GM19238 (cell line): ENCODE measurements around the gene WNT3A.

ENCODE experiments used
- DNase-seq: peaks from one replicate; pipeline ENCODE4 v3.0.0; 2011; ENCODE audit warnings: low spot score; ENCODE audit not compliant: insufficient read length

WNT3A gene

DNA sequence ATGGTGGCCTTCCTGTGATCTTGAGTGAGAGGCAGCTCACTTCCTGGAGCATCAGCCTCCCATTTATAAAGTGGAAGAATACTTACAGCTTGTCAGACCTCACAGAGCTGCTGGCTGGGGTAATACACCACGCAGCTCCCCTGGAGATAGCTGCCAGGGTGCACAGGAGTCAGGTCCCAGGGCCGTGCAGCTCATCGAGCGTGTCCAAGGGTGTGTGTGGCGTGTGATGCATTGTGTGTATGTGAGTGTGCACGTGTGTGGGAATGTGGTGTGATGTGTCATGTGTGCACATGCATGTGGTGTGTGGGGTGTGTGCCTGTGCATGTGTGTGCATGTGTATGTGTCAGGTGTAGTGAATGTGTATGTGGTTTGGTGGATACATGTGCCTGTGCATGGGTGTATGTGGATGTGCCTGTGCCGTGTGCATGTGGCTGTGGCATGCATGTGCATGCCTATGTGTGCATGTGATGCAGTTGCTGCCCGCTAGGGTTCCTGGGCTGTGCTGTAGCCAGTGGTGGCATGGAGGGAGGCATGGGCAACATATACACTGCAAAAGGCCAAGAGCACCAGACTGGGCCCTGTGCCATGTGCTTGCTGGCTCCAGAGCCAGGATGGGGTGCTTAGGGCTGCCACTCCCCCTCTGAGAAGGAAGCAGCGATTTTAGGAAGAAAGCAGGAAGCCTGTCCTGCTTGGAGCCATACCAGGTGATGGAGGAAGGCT lies 24.6 kb downstream of the WNT3A start:
- DNase-seq, result no peak

DNA sequence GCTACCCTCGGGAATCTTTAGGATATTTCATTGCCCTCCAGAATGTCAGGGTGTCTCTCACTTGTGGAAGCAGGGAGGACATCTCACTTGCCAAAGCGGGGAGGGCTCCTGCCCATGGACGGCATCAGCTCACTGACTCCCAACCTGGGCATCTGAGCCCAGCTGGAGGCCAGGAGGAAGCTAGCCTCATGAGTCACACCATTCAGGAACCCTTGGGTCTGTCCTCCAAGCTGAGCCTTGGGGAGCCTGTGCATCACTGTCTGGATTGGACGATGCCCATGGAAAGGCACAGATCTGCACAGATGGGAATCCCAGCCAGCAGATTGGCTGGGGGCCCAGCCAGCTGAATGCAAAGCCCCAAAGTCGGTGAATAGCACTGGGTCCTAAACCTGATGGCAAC lies 25.2 kb downstream of the WNT3A start:
- no peak for DNase-seq

DNA sequence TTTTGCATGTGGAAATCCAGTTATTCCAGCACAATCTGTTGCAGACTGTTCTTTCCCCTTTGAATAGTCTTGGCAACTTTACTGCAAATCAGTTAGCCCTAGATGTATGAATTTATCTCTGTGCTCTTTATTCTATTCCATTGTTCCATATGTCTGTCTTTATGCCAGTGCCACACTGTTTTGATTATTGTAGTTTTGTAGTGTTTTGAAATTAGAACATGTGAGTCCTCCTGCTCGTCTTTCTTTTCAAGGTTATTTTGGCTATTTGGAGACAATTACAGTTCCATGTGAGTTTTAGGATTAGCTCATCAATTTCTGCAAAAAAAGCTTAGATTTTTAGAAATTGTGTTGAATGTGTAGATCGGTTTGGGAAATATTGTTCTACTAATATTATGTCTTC lies 26.6 kb downstream of the WNT3A start:
- no peak for DNase-seq

DNA sequence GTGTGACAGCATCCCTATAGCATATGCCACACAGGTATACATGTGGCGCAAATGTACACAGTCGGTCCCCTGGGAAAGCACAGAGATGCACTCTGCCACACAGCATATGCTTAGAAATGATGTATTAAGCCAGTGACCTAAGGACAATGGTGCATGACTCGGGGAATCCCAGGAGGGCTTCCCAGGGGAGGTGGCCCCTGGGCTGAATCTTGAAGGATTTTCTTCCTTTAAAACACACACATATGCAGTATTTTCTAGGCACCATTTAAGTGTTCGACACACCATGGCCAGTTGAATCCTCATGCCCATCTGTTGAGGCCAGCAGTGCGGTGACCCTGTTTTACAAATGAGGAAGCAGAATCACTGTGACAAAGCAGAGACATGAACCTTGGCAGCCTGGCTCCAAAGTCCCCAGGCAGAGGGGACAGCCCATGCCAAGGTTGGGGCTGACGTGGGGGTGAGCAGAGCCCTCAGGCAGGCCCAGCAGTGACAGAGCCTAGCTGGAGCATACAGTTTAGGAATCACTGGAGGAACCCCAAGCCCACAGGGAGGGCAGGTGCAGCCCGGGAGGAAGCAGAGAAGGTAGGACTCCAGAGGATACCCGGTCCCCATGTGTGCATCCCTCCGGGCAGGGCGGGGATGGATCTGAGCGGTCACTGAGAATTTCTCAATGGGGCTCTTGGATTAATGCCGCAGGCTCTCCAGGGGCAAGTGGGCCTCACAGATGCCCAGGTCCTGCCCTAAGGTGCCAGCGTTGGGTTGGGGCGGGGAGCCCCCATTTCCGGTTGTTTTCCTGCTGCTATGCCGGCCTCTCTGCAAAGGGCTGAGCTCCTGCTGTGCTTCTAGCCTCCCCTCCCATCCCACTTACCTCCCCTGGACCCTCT lies 28.4 kb downstream of the WNT3A start:
- no peak for DNase-seq

DNA sequence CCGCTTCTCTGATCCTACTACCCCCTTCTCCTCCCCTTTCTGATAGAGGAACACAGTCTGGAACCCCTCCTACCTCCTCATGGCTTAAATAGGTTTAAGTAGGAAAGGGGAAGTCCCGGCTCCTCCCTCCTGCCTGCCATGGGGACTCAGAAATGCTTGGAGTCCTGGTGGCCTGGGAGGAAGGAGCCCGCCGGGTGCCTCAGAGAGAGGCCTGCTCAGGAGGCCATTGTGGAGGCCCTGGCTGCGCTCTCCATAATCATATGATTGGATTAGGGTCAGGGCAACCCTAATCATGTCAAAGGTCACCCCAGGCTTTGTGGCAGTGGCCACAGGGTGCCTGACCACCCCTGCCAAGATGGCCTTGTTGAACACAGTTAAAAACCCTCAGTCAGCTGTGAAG lies 29.0 kb downstream of the WNT3A start:
- no peak for DNase-seq

DNA sequence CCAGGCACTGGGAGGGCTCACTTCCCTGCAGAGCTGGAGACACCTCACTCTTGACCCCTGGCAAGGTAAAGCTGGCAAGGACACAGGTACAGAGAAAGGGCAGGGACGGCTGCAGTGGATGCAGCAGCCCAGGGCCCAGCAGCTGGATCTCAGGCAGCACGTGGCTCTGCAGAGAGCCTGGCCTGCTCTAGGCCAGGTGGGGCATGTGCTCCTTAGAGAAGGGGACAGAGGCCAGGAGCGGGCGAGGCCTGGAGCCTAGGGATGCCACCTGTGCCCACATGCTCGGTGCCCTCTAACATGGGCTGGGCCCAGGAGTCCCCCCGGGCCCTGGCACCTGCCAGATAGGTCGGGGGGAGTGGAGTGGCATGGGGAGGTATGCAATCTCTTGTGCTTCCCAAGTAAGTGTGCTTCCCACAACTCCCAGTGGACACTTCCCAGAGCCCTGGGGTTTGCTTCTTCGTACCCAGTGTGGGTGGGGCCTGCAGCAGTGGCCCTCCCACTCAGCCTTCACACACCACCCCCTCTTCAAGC lies 30.0 kb downstream of the WNT3A start:
- DNase-seq, result no peak

DNA sequence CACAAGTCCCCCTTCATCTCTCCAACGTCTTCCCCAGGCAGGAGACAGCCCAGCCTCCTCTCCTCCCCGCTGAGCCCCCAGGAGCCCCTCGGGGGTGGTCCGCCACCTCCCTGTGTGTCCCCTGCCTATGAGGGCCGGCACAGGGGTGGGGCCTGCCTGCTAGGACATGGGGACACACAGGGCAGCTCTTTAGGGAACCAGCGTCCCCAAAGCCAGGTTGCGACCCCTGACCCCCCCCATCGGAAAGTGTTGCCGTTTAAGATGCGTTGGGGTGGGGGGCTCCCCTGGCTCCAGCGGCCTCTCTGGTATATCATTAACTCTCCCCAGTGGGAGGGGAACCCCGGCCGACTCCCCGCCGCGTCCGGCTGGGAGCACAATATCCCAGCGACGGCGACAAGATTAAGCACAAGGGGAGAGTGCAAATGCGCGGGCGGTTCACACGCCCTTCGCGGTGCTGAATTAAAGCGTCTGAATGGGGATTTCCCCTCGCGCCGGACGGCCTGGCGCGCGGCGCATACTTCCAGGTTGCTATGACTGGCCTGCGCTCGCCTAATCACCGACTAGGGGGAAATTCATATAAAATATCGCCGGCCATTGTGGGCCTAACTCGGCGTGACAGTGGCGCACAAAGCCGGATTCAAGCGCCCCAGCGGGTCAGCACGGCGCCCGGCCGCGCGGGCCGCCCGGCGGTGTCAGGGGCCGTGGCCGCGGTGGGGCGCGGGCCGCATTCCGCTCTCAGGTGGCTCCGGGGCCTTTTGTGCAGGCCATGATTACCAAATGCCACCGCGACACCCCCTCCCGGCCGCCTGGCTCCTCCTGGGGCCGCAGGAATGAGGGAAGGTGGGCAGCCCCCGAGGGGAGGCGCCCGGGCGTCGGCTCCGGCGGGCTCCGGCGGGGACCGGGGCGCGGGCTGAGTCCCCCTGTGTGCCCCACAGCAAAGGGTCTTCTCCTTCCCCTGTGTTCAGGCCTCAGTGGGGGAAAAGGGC lies 30.9 kb downstream of the WNT3A start:
- peak; percentile 54 for DNase-seq

DNA sequence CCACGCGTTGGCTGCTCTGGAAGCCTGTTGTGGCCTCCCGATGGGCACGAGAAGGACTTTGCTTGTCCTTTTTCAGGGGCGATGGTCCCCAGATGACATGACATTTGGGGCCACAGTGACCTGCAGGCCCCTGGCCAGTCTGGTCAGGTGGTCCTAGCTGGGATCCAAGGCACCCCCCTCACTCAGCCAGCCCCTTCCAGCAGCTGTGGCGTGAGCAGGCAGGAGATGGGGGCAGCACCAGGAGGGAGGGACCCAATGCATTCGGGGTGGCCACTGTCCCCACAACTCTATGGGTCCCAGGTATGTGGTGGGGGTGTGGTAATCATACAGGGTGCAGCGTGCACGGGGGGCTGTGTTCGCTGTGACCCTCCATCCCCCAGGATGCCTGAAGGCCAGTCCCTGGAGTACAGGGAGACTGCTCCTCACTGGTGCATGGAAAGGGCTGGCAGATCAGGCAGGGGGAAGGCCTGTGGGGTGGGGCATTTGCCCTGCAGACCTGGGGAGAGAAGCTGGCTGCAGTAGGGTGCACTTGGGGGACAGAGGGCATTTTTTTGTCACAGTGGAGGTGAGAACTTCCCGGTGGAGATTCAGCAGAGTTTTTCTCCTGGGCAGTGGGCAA lies 31.7 kb downstream of the WNT3A start:
- no peak for DNase-seq

DNA sequence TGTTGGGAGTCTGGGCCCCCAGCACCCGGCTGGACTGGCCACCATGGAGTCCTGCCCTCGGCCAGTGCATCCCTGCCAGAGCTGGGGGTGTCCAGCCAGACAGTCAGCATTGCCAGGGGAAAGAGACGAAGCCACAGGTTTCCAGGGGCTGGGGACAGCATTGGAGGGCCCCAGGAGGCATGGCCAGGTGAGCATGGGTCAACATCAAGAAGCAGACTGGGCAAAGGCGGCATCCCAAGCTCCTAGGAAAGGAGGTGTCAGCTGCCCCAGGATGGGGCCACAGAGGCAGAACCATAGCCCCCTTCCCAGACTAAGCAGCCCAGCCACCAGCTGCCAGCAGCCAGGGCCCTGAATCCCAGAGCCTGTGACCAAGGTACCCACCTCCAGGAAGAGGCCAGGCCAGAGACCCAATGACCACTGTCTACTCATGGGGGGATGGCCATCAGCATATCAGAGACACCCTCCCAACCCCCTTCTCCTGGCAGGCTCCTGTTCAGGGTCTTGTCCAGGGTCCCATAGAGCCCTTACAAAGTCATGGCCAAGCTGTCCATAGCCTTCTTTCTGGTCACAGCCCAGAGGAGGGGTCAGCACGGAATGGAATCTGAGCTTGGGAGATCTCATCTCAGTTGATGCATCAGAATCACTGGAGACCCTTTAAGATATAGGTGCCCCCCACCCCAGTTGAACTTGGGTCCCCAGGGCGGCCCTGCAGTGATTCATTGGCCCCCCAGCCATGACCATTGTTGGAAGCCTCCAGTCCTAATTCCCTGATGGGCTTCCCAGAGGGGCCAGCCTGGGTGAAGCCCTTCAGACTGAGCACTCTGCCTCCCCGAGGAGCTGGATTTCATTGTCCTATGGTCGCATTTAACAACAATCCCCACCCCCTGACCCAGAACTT lies 32.5 kb downstream of the WNT3A start:
- no peak for DNase-seq

DNA sequence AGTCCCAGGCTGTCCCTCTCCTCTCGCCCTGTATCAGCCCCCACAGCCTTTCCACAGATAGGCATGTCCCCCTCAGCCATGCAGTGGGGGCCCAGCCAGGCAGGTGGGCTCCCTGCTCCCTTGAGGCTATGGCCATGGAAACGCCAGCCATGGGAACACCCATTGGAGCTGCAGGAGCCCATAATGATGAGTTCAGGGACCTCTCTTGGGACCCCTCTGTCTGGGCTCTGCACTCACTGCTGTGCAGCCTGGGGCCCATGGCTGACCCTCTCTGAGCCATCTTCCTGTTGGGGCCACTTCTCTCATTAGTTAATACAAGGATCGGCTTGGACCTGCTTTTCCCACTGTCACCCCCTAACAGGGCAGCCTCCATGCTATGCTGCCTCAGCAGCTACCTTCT lies 33.2 kb downstream of the WNT3A start:
- no peak for DNase-seq

DNA sequence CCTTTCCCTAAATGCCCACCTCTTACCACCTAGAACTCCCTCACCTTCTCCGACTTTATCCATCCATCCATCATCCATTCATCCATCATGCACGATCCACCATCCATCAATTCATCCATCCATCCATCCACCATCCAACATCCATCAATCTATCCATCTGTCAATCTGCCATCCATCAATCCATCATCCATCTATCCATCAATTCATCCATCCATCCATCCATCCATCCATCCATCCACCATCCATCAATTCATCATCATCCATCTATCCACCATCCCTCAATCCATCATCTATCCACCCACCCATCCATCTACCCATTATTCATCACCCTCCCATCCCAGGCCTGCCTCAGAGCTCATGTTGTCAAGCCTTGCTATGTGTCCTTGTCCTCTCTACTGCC lies 34.5 kb downstream of the WNT3A start:
- DNase-seq, result no peak

DNA sequence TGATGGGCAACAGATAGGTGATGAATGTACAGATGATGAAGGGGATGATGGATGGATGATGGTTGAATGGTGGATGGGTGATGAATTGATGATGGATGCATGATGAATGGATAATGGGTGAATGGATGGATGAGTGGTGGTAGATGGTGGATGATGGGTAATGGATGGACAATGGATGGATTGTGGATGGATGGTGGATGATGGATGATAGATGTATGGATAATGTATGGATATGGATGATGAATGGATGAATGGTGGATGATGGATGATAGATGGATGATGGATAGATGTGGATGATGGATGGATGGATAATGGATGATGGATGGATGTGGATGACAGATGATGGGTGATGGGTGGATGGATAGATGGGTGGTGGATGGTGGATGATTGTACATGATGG lies 35.7 kb downstream of the WNT3A start:
- no peak for DNase-seq

DNA sequence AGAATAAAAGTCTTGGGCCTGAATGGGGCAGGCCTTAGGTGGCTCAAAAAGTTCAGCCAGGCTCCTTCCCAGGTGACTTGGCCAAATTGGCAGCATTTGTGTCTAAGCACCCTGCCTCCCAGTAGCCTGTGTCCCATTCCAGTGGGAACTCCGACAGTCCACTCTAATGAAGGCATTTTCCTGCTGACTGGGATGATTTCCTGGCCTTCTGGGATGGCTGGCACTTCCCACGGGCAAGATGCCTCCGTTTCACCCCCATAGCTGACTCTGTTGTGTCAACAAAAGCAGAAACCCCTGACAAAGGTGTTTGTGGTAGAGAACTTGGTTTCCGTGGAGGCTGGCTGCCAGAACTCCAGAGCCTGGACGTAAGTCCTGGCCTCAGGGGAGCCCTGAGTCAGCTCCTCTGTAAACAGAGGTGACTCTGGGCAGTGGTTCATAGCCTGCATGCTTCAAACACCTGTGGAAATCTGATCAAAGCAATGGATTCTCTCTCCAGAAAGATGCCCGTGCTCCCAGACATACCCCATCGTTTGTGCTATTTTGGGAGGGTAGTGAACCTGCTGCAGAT lies 36.6 kb downstream of the WNT3A start:
- no peak for DNase-seq

DNA sequence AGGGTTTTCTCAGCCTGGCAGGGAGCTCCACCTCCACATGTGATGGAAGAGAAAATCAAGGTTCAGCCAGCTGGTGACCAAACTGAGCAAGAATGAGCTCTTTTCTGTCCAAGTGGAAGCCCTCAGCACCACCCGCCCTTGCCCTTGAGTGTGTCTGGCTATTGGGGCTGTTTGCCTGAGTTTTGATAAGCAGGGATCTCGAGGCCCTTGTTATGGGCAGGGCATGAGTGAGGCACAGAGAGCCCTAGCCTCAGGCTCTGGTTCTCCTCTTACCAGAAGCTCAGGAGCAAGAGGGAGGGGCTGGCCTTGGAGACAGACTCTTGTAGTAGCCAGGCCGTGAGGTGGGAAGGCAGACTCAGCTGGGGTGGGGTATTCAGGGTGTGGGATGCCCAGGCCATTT lies 38.2 kb downstream of the WNT3A start:
- DNase-seq, result no peak

DNA sequence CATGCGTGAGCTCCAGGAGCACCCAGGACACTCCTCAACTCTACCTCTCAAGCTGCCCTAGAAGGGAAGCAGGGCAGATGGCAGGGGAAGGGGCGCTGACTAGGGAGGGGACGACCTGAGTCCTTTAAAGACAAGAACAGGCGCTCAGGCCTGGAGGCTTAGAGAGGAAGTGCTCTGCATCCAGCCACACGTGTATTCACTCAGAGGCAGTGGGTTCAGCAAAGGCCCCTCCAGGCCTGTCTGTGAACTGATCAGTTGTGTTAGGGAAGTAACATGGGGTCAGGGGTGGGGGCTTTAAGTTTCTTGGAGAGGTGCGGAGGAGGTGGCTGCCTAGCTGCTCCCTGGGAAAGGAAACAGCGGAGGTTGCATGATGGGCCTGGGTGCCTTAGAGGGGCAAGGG lies 38.6 kb downstream of the WNT3A start:
- no peak for DNase-seq

DNA sequence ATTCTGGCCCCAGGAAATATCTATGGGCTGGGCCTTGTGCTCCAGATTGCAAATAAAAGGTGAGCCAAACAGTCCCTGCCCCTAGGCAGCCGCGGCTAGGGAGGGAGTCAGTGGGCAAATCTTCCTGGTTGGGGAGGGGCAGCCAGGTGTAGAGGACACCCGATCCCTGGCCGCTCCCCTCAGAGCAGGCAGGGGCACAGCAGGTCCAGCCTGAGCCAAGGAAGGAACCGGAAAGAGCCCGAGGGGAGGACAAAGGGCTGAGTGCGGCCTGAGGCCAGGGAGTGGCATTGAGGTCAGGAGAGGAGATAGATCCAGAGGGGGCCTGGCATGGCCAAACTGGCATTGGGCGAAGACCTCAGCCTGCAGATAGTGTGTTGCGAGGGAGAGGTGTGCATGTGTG lies 39.1 kb downstream of the WNT3A start:
- DNase-seq, result no peak

DNA sequence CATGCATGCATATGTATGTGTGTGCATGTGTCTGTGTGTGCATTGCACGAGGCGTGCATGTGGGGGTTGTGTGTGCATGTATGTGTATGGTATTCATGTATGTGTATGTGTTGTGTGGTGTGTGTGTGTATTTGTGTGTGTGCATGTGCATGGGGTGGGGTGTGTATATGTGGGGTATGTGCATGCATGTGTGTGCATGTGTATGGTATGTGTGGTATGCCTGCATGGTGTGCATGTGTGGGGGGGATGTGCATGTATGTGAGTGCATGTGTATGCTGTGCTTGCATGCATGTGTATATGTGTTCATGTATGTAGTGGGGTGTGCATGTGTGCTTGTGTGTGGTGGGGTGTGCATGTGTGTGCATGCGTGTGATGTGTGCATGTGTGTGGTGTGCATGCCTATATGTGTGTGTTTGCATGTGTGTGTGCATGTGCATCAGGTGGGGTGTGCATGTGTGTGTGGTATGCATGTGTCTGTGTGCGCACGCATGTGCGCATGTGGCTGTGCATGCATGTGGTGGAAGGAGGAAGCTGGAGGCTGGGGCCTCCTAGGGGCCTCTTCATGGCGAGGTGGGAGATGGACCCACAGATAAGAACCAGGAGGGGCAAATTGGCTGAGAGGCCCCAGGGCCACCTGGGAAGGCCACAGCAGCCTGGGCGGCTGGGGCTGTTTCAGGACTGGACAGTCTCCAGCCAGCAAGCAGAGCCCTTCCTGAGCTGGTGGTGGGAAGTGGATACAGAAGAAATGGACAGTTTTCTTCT lies 39.8 kb downstream of the WNT3A start:
- no peak for DNase-seq

DNA sequence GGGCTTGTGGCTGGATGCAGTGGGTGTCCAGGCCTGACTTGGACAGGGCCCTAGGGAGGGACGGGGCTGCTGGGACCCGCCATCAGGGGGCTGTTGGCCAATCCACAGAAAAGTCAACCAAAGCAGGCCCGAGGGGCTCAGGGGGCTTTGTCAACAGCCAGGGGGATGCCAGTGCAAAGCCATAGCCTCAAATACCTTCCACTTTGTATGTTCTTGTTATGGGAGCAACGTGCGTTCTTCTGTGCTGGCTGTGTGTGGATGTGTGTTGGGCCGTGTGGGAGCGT lies 40.3 kb downstream of the WNT3A start:
- DNase-seq, result no peak

DNA sequence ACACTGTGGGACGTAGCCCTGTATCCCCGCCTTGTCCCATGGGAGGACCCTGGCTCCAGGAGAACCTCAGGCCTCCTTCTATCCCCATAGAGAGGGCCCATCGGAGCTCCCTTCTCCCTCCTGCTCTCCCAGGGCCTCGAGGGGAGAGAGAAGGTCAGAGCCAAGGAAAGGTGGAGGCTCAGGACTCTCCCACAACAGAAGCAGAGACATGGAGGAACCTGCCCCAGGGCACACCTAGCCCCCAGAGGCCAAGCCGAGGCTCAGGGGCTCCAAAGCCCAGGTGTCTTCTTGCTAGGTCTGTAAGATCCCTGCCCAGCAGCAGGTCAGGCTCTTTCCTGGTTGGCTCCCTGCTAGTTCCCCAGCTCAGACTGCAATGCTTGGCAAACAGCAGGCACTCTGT lies 41.3 kb downstream of the WNT3A start:
- no peak for DNase-seq
